GM19025 (cell line): ENCODE data around the gene GPR3.
"Not testable (repeated sequence)": the region's sequence is repeated elsewhere in the genome, so short reads cannot be mapped to it uniquely, and the experiment has no call there.

Source experiments
- ATAC-seq: cut with Tn5 transposase; IDR thresholded peaks from one replicate; pipeline ENCODE4 v1.9.1; 2021; ENCODE audit warnings: mild to moderate bottlenecking, low read depth, moderate library complexity; ENCODE audit not compliant: unreplicated experiment

GPR3 gene

GRCh38 chr1:27398405-27399149 is 6.2 kb downstream of the GPR3 start:
- no peak for ATAC-seq

- ATAC-seq, result no peak
Observed at GRCh38 chr1:27399251-27400025, 7.0 kb downstream of the GPR3 start.

- ATAC-seq, result no peak
Observed at GRCh38 chr1:27400082-27400962, 7.9 kb downstream of the GPR3 start.

GRCh38 chr1:27400963-27401341 is 8.5 kb downstream of the GPR3 start:
- no peak for ATAC-seq

DNA sequence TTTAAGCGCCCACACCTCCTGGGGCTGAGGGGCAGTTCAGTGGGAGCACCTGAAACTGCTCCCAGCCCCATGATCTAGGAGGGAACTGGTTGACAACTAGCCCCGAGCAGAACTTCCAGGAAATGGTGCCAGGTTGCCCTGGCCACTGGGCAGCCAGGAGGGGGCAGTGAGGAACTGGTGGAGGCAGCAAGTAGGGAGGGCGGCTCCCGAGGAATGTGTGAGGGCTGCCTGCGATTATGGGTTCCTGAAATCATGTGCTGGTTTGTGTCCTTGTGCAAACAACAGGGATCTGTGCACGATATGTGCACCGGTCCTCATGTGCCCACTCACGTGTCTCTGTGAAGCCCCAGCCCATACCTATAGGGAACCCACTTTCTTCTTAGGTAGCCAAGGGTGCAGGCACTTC is 9.9 kb downstream of the GPR3 start:
- no peak for ATAC-seq

- ATAC-seq, result no peak
Observed at GRCh38 chr1:27403065-27403726, 10.8 kb downstream of the GPR3 start.

GRCh38 chr1:27403931-27404330 is 11.5 kb downstream of the GPR3 start:
- ATAC-seq, result no peak

DNA sequence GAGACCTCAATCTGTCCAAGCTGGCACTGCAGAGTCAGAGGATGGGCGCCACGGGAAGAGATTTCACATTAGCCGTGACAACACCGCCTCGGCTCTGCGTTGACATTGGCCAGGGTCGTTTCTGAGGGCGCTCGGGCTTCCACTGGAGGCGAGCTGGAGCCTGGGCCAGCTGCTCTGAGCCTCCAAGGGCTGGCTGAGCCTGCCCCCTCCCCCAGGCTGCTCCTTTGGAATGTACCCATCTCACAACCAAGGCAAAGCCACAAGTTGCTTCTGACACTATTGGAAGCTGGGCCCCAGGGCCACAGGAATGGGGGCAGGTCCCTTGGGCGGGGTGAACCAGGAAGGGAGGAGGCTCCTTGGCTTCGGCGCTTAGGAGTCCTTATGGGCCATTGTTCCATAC is 12.7 kb downstream of the GPR3 start:
- ATAC-seq, result no peak

DNA sequence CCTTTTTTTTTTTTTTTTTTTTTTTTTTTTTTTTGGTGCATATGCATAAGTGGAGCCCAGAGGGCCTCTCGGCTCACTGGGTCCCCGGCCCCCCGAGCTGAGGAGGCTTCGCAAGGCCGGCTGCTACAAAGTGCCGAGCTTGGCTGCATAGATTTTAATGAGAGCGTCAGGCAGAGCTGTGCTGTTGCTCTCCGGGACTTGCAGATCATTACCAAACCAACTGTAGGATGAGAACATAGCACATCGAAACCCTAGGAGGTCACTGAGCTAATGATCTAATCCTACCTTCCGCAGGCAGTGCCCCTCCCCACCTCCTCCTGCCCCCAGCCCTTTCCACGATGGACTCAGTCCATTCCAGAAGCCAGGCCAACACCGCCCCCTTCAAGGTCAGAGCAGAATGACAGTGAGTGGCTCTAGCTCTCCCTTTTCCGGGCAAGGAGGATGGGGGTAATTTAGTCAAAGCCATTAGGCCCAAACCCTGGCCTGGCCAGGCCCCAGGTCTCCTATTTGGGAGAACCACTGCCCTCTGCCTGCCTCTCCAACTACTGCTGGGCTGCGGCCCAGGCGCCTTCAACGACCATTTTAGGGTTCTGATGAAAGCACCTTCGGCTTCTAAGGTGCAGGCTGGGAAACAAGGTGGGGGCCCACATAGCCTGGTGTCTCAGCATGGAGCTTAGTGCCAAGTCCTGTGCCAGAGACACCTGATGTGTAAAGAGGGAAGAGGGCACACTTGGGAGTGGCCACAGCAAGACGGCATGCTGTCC is 13.4 kb downstream of the GPR3 start:
- ATAC-seq, result not testable (repeated sequence)

DNA sequence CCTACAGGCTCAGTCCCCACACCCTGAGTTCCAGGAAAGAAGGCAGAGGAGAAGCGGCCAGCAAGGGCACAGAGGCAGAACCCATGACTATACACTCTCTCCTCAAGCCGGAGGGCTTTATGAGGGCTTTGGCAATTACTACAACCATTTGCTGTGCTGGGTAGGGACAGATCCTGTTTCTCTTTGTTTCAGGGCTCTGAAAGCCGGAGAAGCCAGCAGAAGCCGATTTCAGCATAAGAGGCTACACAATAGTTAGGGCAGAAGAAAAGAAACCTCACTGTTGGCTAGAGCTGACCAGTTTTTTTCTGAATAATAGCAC is 13.9 kb downstream of the GPR3 start:
- no peak for ATAC-seq

GRCh38 chr1:27406791-27407190 is 14.4 kb downstream of the GPR3 start:
- ATAC-seq, result not testable (repeated sequence)

- no peak for ATAC-seq
Observed at GRCh38 chr1:27408151-27408550, 15.7 kb downstream of the GPR3 start.

GRCh38 chr1:27409669-27410068 is 17.2 kb downstream of the GPR3 start:
- ATAC-seq, result no peak

GRCh38 chr1:27410709-27411108 is 18.3 kb downstream of the GPR3 start:
- ATAC-seq, result no peak

DNA sequence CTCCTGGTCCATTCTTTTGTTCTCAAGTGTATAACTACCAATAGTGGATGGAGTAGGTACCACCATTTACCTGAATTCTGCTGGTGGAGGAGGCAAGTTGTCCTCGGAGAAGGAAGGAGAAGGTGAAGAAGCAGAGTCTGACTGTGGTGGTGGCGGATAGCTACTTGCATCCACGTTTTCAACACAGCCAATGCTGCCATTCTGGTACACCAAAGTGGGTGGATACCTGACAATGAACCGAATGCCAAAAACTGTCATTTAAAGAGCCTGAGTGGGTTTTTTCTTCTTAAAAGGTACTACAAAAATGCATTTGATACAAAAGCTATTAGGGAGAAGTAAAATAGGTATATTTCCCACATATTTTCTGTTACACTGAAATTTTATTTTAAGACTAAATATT is 20.1 kb downstream of the GPR3 start:
- no peak for ATAC-seq

DNA sequence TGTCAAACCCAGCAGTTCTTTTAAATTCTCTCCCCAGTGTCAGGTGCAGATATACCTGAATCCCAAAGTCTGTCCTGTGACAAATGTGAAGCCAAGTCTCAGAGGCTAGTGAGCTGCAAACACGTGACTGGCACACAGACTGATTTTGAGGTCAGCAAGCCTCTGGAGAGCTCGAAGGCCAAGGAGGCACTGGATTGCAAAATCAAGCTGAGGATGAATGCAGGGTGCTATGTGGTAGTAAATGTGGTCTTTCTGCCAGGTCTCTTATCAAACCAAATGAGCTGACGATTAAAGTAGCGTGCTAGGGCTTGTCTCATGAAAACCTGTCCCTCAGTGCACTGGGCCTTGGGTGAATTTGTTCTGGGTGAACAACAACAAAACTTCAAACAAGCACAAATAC is 20.6 kb downstream of the GPR3 start:
- ATAC-seq, result no peak

DNA sequence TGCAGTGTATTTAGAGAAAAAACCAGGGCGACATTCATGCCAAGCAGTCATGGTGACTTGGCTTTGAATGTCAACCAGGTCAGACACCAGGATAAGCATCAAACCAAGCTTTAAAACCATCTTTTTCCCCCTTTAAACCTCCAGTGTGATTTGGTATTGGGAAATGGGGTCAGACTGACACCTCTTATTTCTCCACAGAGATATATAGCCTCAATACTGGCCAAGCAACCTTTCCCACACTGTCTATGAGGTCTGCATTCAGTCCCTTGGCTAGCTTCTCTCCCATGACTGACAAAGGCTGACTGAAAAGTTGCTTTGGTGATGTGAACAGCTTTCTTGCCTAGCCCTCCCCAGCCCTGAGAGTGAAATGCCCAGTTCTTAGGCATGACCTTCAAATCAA is 21.7 kb downstream of the GPR3 start:
- ATAC-seq, result no peak

DNA sequence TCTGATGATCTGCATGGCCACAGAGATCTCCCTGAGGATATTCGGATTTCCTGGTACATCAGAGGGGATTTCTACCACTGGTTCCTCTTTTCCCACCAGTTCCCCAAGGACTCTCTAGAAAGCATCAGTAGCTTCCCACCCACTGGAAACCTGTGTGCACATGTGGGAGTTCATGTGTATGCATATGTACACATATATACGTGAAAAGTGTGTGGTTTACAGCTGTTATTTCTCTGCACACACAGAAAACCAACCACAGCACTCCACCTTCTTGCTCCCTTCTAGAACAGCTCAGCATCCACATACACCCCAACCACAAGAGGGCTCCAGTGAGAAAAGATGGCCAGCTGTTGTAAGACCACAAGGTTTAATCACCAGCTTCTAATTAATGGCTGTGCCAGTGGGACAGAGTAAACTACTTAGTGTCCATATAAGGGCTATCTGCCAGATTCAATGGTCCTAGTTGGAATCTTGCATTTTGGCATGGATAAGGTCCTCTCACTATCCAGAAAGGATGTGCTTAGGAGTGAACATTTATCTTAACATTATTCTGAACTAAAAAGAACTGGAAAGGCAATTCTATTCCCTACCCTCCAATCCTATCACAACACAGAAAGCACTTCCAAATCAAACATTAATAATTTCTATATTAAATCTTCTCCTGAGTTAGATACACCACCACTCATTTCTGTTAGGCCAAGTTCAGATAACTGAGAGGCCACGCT is 24.1 kb downstream of the GPR3 start:
- ATAC-seq, result no peak

- ATAC-seq, result no peak
Observed at GRCh38 chr1:27417713-27418112, 25.3 kb downstream of the GPR3 start.
